GM03348 (cell line): ENCODE data around the gene DYNC2H1.

Experiments used
- DNase-seq: peaks from one replicate; pipeline ENCODE4 v3.0.0; 2012; ENCODE audit warnings: low spot score

DYNC2H1 gene

DNA sequence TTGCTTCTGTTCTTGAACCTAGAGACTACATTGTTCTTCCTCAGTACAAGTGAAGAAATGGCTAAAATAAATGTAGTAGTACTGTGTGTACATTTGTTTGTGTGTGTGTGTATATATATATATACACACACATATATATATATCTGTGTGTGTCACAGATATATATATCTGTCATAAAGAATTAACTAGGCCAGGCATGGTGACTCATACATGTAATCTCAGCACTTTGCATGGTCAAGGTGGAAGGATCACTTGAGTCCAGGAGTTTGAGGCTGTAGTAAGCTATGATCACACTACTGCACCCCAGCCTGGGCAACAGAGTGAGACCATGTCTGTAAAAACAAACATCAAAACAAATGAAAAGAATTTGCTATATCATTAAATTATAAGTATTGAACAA, 164.8 kb downstream of the DYNC2H1 start:
- DNase-seq, result no peak

- no peak for DNase-seq
These were observed 170.6 kb downstream of the DYNC2H1 start for GRCh38 chr11:103279821-103280220.

GRCh38 chr11:103281301-103281700, 172.1 kb downstream of the DYNC2H1 start:
- DNase-seq, result peak; percentile 17

- DNase-seq, result no peak
These were observed 175.0 kb downstream of the DYNC2H1 start for GRCh38 chr11:103284260-103284659.

DNA sequence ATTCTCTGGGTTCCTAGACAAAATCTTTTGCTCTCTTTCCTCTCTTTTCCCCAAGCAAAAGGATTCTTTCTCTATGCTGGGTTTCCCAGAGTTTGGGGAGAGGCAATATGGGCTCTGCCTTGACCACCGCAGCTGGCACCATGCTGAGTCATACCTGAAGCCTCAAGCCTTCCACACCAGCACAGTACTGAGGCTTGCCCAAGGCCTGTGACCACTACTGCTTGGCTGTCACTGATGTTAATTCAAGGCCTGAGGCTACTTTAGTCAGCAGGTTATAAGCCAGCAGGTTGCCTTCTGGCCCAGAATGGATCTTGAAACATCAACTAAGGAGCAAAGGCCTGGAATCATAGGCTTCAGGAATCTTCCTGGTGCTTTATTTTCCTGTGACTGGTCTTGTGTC, 185.3 kb downstream of the DYNC2H1 start:
- no peak for DNase-seq

GRCh38 chr11:103295704-103296103, 186.5 kb downstream of the DYNC2H1 start:
- DNase-seq, result no peak

DNA sequence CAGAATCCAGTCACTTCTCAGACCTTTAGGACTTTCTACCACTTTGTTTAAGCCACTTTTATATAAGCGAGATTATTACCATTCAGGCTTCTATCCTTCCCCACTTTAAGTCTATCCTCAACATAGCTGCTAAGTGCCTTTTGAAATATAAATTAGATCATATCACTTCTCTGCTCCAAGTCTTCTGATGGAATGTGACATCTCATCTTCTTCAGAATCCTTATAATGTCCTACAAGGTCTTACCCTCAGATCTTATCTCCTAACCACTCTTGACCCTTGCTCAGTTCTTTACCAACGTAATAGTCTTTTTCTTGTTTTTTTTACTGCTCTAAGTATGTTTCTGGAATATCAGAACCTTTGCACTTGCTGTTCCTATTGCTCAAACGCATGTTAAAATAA, 188.7 kb downstream of the DYNC2H1 start:
- DNase-seq, result no peak

DNA sequence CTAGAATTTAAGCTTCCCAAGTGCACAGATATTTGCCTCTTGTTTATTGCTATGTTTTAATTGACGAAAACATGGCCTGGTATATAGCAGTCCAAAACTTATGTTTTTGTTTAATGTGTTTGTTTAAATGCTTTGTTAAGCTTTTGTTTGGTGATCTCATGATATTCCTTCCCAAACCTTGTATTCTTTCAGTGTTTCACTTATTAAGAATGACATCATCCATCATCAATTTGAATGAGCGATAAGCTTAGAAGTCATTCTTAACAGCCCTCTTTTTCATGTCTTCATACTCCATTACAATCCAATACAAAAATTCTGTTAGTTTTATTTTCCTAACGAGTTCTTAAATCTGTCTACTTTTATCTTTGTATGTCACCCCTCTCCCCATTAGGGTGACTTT, 206.0 kb downstream of the DYNC2H1 start:
- no peak for DNase-seq

DNA sequence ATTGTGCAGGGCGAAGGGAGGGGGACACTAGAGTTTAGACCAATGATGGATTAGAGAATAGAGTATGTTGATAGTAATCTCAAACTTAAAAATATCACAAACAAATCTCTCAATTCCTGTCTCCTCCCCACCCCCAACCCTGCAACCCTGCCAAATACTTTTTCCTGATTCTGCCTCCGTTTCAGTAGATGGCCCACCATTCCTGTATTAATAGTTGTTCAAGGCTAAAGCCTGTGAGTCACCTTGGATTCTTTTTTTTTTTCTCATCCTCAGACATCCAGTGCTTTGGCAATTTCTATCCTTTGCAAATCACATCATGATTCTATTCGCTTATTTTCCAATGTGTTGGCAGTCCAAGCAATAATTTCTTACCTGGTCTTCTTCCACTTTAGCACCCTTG, 207.9 kb downstream of the DYNC2H1 start:
- peak; percentile 5 for DNase-seq

GRCh38 chr11:103322821-103323220, 213.6 kb downstream of the DYNC2H1 start:
- DNase-seq, result no peak

GRCh38 chr11:103325686-103326069, 216.5 kb downstream of the DYNC2H1 start:
- no peak for DNase-seq

GRCh38 chr11:103326070-103326794, 217.0 kb downstream of the DYNC2H1 start:
- peak; percentile 86 for DNase-seq

DNA sequence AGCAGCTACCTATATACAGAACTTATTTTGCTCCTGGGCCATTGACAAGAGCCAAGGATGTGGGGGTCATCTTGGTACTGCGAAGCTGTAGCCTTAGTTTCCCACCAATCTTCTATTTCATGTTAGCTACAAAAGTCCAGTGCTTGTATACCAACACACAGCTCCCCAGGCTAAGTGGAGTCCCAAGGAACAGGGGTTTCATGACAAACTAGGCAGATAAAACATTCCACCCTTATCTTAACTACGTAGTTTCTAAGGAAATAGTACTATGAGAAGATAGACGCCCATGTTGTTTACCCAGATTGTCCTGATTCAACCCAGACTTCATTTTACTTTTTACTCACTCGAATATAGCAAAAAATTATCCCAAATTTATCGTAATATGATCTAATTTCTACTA, 218.5 kb downstream of the DYNC2H1 start:
- no peak for DNase-seq

- DNase-seq, result no peak
These were observed 223.2 kb downstream of the DYNC2H1 start for GRCh38 chr11:103332409-103332808.

DNA sequence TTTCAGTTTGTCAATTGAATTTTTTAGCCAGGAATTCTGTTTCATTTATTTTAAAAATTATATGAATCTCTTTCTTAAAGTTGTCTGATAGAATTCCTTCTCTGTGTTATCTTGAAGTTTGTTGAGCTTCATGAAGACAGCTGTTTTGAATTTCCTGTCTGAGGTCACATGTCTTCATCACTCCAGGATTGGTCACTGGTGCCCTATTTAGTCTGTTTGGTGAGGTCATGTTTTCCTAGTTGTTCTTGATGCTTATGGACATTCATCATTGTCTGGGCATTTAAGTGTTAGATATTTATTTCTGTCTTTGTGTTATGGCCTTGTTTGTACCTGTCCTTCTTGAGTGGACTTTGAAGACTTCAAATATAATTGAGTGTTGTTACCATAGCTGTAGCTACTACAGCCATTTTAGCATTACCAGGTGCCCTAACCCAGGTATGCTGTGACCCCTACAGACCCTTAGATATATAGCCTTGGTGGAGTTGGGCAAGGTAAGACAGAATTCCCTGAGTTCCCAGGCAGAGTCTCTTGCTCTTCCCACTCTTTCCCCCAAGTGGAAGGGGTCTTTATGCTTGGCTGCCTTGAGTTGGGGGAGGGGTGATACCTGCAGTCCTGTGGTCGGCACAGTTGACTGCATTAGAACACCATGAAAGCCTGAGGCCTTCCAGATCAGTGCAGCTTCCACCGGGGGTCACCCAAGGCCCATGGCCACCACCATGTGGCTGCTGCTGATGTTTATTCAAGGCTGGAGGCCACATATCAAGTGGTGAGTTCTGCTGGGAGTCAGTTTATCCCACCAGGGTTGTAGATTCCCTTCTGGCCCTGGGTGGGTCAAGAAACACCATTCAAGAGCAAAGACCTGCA, 229.6 kb downstream of the DYNC2H1 start:
- DNase-seq, result peak; percentile 10

DNA sequence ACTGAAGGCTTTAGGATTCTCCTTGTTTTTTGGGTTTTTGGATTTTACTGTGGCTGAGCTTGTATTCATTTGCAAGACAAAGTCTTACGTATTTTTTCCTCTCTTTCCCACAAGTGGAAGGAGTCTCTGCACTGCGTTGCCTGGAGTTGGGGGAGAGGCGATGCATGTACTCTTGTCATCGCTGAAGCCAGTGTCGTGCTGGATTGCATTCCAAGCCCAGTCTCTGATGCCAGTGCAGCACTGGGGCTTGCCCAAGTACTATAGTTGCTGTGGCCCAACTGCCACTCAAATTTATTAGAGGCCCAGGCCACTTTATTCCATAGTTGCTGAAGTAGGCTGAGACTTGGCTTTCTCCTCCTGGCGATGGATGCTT, 230.2 kb downstream of the DYNC2H1 start:
- no peak for DNase-seq

DNA sequence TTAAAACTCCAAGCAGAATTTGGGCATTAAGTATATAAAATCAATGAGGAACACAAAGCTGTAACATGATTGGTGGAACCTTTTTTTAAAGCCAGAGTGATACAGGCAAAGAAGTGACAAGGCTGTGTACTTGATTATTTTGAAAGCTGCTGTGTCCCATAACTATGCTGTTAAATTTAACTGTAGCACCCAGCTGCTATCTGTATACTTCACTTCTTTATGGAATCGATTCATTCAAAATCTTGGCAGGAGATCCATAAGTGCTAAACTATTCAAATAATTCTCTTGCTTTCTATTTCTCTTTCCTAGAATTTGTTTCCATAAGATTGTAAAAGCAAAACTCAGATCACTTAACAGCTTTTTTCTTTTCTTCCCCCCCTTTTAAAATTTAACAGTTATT, 231.7 kb downstream of the DYNC2H1 start:
- no peak for DNase-seq

DNA sequence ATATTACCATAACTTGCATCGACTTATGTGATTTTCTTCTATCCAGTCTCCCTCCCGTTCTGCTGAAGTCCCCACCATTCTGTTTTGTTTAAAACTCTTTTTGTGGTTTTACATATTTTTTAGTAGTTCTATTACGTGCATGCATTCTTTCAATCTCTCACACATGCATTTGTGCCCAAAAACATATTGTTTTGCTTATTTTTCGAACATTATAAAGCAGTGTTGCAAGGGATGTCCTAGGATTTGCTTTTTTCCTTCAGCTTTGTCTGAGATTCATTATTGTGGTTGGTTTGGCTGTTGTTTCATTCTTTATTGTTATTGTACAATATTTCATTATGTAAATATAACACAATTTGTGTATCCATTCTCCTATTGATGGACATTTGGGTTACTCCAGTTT, 235.7 kb downstream of the DYNC2H1 start:
- DNase-seq, result no peak

GRCh38 chr11:103349595-103349994, 240.4 kb downstream of the DYNC2H1 start:
- no peak for DNase-seq

GRCh38 chr11:103354656-103355055, 245.4 kb downstream of the DYNC2H1 start:
- peak; percentile 11 for DNase-seq

GRCh38 chr11:103358251-103358650, 249.0 kb downstream of the DYNC2H1 start:
- peak; percentile 35 for DNase-seq

DNA sequence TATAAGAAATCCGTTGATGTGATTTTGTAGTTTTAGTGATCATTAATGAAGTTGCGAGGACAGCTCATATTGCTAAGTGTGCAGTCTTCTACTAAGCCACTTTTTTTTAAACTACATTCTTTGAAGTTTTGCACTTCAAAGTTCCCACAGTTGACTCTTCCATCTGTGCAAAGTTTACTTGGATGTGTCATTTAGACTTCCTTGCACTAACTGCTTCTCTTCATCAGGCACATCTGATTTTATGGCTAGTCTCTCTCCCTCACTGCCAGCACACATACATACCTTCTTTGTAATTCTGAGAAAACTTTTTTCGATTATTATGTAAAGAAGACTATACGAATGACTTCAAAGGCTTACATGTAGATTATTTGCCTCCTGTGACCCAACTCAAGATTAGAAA, 250.0 kb downstream of the DYNC2H1 start:
- peak; percentile 10 for DNase-seq

- peak; percentile 11 for DNase-seq
These were observed 255.5 kb downstream of the DYNC2H1 start for GRCh38 chr11:103364687-103365086.

- DNase-seq, result no peak
These were observed 258.4 kb downstream of the DYNC2H1 start for GRCh38 chr11:103367650-103368049.
